Lung (tissue), 12 donors: ENCODE measurements around the gene SLC26A9. TPM values are rescaled to one million over a fixed set of nuclear protein-coding genes. Genes with fewer than 3 reads are reported as not detected.

ENCODE experiments used
- ATAC-seq: fragments of 200-7000 bp; cut with Tn5 transposase; one replicate; pipeline ENCODE4 v1.9.1; 2020; ENCODE audit warnings: moderate number of reproducible peaks; ENCODE audit not compliant: insufficient read depth, low FRiP score
- DNase-seq, 3 donors: peaks; one replicate each; pipeline ENCODE4 v3.0.0-alpha.2; 2013 to 2017
- H3K27ac ChIP-seq, 2 donors: one replicate each; pipeline ENCODE4 v1.5.1; 2013; ENCODE audit warnings: mild to moderate bottlenecking in 2 of 2, moderate library complexity in 2 of 2, control low read depth in 1 of 2, inconsistent platforms in 1 of 2, low read depth in 1 of 2, low read length in 1 of 2
- H3K27me3 ChIP-seq, 3 donors: one replicate each; pipeline ENCODE4 v1.5.1; 2013; ENCODE audit warnings: low read length in 2 of 3; ENCODE audit not compliant: control insufficient read depth in 3 of 3, insufficient read depth in 3 of 3
- H3K36me3 ChIP-seq, 4 donors: one replicate each; pipeline ENCODE4 v1.5.1; 2013; ENCODE audit warnings: low read length in 4 of 4, mild to moderate bottlenecking in 1 of 4, moderate library complexity in 1 of 4; ENCODE audit not compliant: control insufficient read depth in 4 of 4, insufficient read depth in 4 of 4
- H3K4me1 ChIP-seq, 5 donors: one replicate each; pipeline ENCODE4 v1.5.1; 2013; ENCODE audit warnings: low read length in 5 of 5, mild to moderate bottlenecking in 2 of 5, moderate library complexity in 1 of 5; ENCODE audit not compliant: control insufficient read depth in 5 of 5, insufficient read depth in 5 of 5
- H3K4me3 ChIP-seq: one replicate; pipeline ENCODE4 v1.5.1; 2013; ENCODE audit warnings: mild to moderate bottlenecking, control low read depth, moderate library complexity
- H3K9ac ChIP-seq, 2 donors: one replicate each; pipeline ENCODE4 v1.5.1; 2013; ENCODE audit warnings: low read length in 2 of 2, control low read depth in 1 of 2; ENCODE audit not compliant: insufficient read depth in 1 of 2
- H3K9me3 ChIP-seq, 4 donors: one replicate each; pipeline ENCODE4 v1.5.1; 2013; ENCODE audit warnings: low read length in 3 of 4, mild to moderate bottlenecking in 1 of 4, moderate library complexity in 1 of 4; ENCODE audit not compliant: control insufficient read depth in 4 of 4, insufficient read depth in 3 of 4
- WGBS, 2 donors: extraction: QIAGEN DNeasy Blood & Tissue Kit; methylation state at CpG; one replicate each; pipeline ENCODE4 v1.1.7; 2013; 5-methylcytosine and 5-hydroxymethylcytosine counted together
- polyA plus RNA-seq, 2 donors: library from polyadenylated mRNA; stranded (reverse); fragments of 200-250 nt; gene quantifications; one replicate each; pipeline ENCODE4 v1.2.1, GENCODE V29; 2013
- total RNA-seq, 2 donors: library from RNA; depleted of rRNA in 1 of 2; stranded (reverse); fragments of >200 nt in 1 of 2; gene quantifications; one replicate each; pipeline ENCODE4 v1.2.1, GENCODE V29; 2014 to 2021
- TF ChIP-seq, protein P1 (sequence below): IDR thresholded peaks from 2 replicates; pipeline ENCODE4 v1.5.1; 2012; ENCODE audit warnings: mild to moderate bottlenecking; ENCODE audit errors: control extremely low read depth, extremely low read depth
- donor health status: control.
- donor health status: control.
- donor health status: Bipolar disorder and iron deficiency.
- donor health status: healthy.
- donor health status: DM: yes; HTN: yes; CAD: no.

Gene SLC26A9
- total and polyA plus RNA-seq, 4 donors = 0.14 to 30.3 (median 15.8) TPM

DNA sequence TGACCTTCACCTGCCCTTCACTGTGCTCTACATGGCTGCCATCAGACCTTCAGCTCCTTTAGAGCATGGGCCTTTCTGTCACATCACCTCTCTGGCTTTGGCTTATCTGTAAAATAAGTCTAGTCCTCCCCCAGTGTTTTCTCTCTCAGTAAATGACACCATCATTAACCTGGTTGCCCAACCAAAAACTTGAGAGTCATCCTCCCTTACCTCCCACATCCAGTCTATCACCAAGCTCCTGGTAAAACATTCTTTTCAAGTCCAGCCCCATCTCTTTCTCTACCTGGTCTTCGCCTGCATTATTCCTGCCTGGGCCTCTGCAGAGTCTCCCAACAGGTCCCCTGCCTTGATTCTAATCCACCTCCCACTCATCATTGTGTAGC is 13.1 kb downstream of the SLC26A9 start:
- ATAC-seq (no peak), DNase-seq (no peak)
- Histone ChIP-seq H3K27me3 (no peaks in the 10 kb centered on the region), H3K36me3 (no peaks in the 10 kb centered on the region), H3K4me3 (no peak overlapping the region), H3K27ac (no peak overlapping the region), H3K9me3 (no peaks in the 10 kb centered on the region), H3K9ac (no peak overlapping the region), H3K4me1 (peaks cover 0 to 14% (median 0%) of the 10 kb centered on the region in 5 donors)
- WGBS, 2 donors = 89 to 96% methylated on average over 1 of the region's 1 CpG
- TF ChIP-seq, protein P1, sequence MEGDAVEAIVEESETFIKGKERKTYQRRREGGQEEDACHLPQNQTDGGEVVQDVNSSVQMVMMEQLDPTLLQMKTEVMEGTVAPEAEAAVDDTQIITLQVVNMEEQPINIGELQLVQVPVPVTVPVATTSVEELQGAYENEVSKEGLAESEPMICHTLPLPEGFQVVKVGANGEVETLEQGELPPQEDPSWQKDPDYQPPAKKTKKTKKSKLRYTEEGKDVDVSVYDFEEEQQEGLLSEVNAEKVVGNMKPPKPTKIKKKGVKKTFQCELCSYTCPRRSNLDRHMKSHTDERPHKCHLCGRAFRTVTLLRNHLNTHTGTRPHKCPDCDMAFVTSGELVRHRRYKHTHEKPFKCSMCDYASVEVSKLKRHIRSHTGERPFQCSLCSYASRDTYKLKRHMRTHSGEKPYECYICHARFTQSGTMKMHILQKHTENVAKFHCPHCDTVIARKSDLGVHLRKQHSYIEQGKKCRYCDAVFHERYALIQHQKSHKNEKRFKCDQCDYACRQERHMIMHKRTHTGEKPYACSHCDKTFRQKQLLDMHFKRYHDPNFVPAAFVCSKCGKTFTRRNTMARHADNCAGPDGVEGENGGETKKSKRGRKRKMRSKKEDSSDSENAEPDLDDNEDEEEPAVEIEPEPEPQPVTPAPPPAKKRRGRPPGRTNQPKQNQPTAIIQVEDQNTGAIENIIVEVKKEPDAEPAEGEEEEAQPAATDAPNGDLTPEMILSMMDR = no peak

DNA sequence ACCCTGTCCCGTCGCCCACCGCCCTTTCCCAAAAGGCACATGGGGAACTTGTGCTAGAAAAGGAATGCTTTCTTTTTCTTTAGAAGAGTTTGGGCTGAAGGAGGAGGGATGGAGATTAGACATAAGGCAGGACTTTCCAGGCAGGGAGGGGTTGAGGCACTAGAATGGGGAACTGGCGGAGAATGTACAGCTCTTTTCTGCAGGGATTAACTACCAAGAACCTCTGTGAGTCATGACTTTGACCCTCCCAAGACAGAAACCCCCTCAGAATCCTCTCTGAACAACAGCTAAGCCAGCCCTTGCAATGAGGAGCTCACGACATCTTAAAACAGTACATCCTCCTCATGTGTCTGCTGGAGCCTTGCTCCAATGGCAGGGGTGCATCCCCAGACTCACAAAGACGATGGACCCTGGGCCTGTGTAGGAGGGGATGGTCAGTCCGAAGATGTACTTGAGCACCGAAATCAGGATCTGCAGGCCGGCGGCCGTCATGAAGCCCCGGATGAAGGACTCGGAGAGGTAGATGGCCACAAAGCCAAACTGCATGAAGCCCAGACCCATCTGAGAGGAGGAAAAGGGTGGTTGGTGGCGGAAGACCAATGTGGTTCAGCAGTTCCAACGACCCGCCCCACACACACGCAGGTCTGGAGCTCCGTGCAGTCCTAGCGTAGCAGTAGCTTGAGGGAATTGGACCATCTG is 13.6 kb downstream of the SLC26A9 start:
- H3K4me1 ChIP-seq = peaks cover 0 to 9% (median 0%) of the 10 kb centered on the region in 5 donors
- WGBS, 2 donors = 94 to 96% methylated on average over 19 of the region's 19 CpGs
- no peak overlapping the region for H3K4me3 ChIP-seq
- H3K9ac ChIP-seq = no peak overlapping the region
- no peaks in the 10 kb centered on the region for H3K9me3 ChIP-seq
- TF ChIP-seq, protein P1 = no peak
- no peaks in the 10 kb centered on the region for H3K27me3 ChIP-seq
- DNase-seq (no peak), ATAC-seq (no peak)
- H3K27ac ChIP-seq = no peak overlapping the region
- no peaks in the 10 kb centered on the region for H3K36me3 ChIP-seq

DNA sequence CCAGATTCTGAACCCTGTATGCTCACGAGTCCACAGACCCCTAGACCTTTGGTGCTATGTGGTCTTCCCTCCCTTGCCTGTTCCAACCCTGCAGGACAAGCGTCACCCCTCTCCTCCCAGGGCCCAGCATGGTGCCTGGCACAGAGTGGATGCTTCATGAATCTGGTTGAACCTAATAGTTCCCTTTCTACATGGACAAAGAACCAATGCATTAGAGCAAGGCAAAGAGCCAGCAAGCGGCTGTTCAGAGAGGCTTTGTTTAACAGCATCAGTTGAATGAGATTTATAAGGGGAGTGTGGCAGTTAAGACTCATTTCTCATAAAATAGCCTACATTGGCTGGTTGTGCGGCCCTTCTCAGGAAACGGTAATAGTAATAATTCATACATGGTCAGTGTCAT is 14.9 kb downstream of the SLC26A9 start:
- DNase-seq = no peak
- Histone ChIP-seq H3K36me3 (no peaks in the 10 kb centered on the region), H3K4me3 (no peak overlapping the region), H3K4me1 (peaks cover 0 to 4% (median 0%) of the 10 kb centered on the region in 5 donors), H3K9me3 (no peaks in the 10 kb centered on the region), H3K9ac (no peak overlapping the region), H3K27me3 (no peaks in the 10 kb centered on the region), H3K27ac (no peak overlapping the region)
- TF ChIP-seq, protein P1 = no peak
- WGBS, 2 donors = 92 to 93% methylated on average over 5 of the region's 5 CpGs
- no peak for ATAC-seq

DNA sequence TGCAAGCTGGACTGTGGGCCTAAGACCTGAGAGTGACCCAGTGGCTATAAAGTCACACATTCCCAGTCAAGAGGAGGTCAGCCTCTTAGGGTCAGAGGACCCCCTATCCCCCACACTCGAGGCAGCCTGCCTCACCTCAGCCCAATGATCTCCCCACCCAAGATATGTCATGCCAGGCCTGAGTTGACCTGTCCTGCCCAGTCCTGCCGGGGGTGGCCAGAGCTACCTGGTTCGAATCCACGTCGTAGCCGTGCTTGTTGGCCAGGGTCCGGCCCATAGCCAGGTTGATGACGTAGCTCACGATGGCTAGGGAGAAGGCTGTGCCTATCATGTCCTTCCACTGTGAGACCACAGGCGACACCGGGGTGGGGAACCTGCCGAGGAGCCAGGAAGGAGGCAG is 15.6 kb downstream of the SLC26A9 start:
- Histone ChIP-seq H3K4me3 (no peak overlapping the region), H3K9ac (no peak overlapping the region), H3K4me1 (peaks cover 0 to 4% (median 0%) of the 10 kb centered on the region in 5 donors), H3K36me3 (no peaks in the 10 kb centered on the region), H3K9me3 (no peaks in the 10 kb centered on the region), H3K27me3 (no peaks in the 10 kb centered on the region), H3K27ac (no peak overlapping the region)
- TF ChIP-seq, protein P1 = no peak
- 96 to 97% methylated on average over 12 of the region's 12 CpGs for WGBS, 2 donors
- no peak for DNase-seq
- no peak for ATAC-seq
